LHCN-M2 (cell line): ENCODE measurements around the gene ZNF629. TPM values are rescaled to one million over a fixed set of nuclear protein-coding genes. Genes with fewer than 3 reads are reported as not detected.

ENCODE experiments used
- DNase-seq: peaks from one replicate; pipeline ENCODE4 v3.0.0-alpha.2; 2012; ENCODE audit warnings: low read depth
- total RNA-seq: library from RNA; depleted of rRNA; stranded (reverse); fragments of >200 nt; gene quantifications from 2 replicates; pipeline ENCODE4 v1.2.3, GENCODE V29; 2014

Gene ZNF629
- total RNA-seq, 1 experiment from 2014 or later, result 20.8 TPM

DNA sequence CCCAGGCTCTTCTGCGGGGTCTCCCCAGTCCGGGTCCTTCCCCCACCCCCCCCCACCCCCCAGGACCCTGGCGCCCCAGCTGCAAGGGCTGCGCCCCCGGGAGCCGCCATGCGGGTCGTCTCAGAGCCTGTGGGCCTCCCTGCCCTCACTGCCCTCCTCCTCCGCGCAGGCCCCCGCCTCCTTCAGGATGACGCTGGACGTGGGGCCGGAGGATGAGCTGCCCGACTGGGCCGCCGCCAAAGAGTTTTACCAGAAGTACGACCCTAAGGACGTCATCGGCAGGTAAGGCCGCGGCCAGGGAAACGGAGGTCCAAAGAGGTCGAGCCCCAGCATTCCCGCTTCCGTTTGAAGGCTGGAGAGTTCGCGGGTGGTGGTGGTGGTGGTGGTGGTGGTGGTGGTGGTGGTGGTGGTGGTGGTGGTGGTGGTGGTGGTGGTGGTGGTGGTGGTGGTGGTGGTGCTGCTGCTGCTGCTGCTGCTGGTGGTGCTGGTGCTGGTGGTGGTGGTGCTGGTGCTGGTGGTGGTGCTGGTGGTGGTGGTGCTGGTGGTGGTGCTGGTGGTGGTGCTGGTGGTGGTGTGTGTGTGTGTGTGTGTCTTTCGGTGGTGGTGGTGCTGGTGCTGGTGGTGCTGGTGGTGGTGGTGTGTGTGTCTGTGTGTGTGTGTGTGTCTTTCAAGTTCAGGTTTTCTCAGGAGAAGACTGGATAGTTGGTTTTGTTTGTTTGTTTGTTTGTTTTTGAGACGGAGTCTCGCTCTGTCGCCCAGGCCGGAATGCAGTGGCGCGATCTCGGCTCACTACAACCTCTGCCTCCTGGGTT, 38.2 kb downstream of the ZNF629 start:
- DNase-seq, result peak; percentile 34

DNA sequence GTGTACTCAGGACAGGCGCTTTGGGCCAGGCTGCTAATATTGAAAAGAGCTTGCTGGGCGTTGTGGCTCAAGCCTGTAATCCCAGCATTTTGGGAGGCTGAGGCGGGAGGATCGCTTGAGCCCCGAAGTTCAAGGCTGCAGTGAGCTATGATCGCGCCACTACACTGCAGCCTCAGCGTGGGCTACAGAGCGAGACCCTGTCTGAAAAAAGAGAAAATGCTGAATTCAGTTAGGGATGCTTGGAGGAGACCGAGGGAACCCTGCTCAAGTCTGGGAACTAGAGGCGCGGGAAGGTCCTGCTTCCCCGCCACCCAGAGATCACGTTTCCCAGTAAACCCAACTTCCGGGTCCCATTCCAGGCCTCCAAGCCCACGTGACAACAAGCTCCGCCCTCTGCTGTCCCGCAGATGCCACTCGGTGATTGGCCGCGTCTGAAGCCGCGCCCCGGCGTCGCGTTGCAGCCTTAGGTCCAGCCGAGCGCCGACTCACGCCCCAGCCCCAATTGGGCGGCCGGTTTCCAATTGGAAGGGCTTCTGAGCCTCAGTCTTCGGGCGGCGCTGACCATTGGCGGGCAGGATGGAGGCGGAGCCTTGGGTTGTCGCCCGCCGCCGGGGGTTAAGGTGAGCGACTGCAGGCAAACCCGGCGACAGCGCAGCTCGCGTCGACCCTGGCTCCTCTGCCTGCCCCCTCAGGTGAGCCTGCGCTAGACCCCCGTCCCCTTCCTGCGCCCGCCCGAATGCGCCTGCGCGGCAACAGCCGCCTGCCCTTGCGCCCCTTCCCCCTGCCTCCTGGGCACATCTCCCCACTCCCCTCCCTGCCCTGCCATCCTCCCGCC, 39.0 kb downstream of the ZNF629 start, which contains the start of gene PHKG2:
Gene PHKG2 (plus strand): TSS at position 627 of the 835 bp plus-strand sequence. CDS start 396 bp downstream, outside the sequence.
- peak; percentile 98 for DNase-seq

DNA sequence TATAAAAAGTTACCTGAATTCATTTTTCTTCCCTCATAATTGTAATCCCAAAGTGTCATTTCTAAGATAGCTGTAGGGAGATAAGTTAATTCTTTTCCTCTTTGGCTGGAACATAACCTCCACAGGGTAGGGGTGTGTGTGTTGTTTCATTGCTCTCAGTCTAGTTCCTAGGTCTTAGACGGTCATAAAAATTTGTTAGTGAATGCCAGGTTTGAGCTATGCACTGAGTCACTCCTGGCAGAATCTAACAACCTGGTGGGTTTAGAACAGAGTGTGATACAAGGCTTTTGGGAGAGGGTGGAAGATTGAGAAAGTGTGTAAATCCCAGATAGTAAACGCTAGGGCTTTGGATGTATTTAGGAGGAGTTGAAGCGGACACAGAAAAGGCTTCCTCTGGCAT, 39.7 kb downstream of the ZNF629 start:
- DNase-seq, result no peak

DNA sequence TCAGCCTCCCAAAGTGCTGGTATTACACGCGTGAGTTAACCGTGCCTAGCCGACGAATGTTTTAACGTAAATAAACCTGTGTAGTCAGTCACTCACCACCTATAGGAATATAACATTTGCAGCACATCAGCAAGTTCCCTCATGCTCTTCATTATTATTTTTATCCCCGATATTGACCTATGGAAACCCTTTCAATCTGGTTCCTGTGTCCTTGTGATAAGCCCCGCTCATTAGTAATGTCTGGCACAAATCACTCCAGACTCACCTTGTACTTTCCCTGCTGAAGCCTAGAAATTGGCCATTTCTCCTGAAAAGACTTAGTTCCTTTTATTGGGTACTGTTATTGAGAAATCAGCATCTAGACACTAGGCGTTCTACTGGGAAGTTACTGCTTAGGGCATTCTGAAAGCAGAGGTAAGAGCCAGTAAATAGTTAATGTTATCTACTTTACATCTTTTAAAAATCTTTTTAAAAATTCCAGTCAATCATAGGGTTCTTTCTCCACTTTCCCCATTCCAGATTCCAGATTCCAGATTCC, 40.3 kb downstream of the ZNF629 start:
- DNase-seq, result no peak

DNA sequence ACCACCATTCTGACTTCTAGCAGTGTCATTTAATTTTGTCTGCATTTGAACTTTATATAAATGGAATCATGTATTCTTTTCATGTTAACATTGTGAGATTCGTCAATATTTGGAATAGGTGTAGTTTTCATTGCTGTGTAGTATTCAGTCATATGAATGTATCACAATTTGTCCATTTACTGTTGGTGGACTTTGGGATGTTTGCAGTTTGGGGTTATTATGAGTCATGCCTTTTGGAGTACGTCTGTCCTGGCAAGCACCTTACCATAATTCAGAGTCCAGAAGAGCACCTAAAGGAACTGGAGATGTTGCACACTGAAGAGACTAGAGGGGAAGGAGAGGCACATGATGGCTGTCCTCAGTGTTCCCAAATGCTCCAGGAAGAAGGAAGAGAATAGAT, 41.9 kb downstream of the ZNF629 start:
- DNase-seq, result no peak

DNA sequence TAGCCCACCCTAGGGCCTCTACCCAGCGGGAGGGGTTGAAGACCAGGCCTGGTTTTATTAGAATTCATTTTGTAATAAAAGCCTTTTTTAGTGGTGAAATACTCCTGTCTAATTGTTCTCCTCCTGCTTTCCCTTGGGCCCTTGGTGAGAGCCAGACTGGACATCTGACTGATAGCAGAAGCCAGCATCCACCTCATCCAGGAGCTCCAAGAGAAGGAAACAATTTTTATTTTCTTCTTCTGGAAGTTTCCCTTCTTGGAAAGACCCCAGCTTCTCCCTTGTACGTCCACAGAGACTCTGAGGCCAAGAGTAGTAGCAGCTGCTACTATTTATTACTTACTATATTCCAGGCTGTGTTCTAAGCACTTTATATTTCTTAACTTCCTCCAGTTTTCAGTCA, 42.8 kb downstream of the ZNF629 start:
- DNase-seq, result no peak

DNA sequence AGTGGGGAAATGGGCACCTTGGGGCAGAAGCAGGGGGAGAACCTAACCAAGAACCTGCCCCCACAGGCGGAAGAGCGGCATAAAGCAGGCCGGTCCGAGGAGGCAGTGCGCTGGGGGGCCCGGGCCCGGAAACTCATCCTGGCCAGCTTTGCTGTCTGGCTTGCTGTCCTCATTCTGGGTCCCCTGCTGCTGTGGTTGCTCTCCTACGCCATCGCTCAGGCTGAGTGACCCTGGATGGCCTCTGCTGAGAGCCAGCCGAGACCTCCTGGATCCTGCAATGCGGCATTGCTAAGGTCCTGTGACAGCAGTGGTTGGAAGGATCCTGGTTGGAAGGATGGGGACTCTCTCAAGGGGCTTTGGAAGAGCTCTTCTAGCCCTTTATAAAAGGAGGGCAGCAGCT, 43.3 kb downstream of the ZNF629 start:
- DNase-seq, result no peak

DNA sequence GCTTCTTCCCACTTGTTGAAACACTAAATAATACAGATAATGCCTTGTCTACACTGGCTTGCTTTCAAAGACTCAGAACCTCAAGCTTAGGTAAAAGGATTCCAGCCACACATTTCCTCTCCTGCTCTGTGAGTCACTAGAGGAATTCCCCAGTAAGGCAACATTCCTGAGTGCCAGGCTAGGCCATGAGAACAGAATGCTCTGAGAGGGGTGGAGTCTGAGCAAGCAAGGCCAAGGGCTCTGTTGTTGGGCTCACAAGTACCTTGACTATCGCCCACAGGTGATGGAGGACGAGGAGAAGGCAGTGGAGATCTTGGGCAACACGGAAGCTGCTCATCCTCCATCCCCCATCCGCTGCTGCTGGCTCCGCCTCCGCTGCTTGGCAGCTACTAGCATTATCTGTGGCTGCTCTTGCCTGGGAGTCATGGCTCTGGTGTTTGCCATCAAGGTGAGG, 45.5 kb downstream of the ZNF629 start:
- DNase-seq, result peak; percentile 84

DNA sequence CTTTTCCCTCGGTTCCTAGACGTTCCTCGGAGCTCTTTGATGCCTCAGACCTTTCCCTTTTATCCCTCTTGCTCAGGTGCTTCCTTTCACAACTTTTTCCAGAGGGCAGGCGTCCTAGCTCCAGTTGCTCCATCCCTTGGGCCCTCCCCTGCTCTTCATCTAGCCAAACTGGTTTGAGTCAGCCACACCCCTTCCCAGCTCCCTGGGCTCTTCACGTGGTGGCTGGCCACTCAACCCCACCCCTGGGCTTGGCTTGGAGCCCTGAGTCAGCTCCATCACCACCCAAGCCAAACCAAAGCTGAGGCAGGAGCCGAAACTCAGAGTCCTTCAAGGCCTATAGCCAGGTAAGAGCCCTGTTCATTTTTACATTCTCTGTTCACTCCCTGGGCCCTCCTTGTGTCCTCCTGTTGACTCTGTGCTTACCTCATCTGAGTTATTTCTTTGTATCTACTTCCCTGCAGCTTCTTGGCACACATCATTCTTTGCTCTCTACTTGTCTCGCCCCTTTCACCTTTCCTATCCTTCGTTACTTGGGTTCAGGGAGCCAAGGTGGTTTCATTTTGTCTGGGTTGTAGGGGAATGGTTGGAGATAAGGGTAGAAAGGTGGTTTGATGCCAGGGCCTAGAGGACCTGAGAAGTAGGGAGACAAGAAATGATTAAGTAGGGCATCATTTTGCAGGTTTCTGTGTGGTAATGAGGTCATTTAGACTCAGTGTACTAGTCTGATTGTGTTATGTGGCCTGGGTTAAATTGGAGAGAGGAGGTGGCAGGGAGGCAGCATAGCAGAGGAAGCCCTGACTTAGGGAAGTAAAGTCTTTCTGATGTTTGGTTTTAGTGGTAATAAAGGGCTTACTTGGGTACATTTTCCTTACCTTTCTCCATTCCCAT, 46.4 kb downstream of the ZNF629 start:
- DNase-seq, result peak; percentile 82

DNA sequence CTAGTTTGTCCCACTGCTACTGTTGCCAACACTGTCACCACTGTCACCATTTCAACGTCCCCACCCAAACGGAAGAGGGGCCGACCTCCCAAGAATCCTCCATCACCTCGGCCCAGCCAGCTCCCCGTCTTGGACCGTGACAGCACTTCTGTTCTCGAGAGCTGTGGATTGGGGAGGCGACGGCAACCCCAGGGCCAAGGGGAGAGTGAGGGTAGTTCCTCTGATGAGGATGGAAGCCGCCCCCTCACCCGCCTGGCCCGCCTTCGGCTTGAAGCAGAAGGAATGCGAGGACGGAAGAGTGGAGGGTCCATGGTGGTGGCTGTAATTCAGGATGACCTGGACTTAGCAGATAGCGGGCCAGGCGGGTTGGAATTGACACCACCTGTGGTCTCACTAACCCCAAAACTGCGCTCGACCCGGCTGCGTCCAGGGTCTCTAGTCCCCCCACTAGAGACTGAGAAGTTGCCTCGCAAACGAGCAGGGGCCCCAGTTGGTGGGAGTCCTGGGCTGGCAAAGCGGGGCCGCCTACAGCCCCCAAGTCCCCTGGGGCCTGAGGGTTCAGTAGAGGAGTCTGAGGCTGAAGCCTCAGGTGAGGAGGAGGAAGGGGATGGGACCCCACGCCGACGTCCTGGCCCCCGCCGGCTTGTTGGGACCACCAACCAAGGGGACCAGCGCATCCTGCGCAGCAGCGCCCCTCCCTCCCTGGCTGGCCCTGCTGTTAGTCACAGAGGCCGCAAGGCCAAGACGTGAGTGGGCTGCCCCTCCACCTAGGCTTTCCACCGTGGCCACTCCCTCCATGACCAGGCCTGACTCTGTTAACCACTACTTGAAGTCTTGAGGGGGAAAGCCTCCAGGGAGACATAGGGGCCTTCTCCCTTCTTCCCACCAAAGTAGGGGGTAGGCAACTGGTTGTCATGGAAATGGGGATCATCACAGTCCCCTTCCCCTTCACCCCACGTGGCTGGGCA, 47.7 kb downstream of the ZNF629 start:
- no peak for DNase-seq

DNA sequence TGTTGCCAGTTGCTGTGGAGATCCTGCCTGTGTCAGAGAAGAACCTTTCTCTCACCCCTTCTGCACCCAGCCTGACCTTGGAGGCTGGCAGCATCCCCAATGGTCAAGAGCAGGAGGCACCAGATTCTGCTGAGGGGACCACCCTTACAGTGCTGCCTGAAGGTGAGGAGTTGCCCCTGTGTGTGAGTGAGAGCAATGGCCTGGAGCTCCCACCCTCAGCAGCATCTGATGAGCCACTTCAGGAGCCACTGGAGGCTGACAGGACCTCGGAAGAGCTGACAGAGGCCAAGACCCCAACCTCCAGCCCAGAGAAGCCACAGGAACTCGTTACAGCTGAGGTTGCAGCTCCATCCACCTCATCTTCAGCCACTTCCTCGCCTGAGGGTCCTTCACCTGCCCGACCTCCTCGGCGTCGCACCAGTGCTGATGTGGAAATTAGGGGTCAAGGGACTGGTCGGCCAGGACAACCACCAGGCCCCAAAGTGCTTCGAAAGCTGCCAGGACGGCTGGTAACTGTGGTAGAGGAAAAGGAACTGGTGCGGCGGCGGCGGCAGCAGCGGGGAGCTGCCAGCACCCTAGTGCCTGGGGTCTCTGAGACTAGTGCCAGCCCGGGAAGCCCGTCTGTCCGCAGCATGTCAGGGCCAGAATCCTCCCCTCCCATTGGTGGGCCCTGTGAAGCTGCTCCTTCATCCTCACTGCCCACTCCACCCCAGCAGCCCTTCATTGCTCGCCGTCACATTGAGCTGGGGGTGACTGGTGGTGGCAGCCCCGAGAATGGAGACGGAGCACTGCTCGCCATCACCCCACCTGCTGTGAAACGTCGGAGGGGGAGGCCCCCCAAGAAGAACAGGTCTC, 49.0 kb downstream of the ZNF629 start:
- DNase-seq, result no peak

DNA sequence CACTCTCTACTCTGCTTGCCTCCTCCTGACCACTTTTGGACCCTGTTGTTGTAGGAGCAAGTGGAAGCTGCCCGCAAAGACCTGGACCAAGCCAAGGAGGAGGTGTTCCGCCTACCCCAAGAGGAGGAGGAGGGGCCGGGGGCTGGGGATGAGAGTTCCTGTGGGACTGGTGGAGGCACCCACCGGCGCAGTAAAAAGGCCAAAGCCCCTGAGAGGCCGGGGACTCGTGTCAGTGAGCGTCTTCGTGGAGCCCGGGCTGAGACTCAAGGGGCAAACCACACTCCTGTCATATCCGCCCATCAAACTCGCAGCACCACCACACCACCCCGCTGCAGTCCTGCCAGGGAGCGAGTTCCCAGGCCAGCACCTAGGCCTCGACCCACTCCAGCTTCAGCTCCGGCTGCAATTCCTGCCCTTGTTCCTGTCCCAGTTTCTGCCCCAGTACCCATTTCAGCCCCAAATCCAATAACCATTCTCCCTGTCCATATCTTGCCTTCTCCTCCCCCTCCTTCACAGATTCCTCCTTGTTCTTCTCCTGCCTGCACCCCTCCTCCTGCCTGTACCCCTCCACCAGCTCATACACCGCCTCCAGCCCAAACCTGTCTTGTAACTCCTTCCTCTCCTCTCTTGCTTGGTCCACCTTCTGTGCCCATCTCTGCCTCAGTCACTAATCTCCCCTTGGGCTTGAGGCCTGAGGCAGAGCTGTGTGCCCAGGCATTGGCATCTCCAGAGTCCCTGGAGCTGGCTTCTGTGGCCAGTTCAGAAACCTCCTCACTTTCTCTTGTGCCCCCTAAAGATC, 49.8 kb downstream of the ZNF629 start:
- DNase-seq, result no peak

DNA sequence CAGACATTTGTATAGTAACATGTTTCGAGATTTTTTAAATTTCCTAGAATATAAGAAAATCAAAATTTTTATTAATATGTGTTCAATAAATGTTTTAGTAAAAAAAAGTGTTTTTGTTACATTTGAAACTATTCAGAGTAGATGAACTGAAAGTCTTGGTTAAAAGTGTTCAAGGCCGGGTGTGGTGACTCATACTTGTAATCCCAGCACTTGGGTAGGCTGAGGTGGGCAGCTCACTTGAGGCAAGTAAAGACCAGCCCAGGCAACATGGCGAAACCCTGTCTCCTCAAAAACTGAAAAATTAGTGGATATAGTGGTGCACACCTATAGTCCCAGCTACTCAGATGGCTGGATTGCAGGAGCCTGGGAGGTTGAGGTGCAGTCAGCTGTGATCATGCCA, 55.6 kb downstream of the ZNF629 start:
- no peak for DNase-seq

DNA sequence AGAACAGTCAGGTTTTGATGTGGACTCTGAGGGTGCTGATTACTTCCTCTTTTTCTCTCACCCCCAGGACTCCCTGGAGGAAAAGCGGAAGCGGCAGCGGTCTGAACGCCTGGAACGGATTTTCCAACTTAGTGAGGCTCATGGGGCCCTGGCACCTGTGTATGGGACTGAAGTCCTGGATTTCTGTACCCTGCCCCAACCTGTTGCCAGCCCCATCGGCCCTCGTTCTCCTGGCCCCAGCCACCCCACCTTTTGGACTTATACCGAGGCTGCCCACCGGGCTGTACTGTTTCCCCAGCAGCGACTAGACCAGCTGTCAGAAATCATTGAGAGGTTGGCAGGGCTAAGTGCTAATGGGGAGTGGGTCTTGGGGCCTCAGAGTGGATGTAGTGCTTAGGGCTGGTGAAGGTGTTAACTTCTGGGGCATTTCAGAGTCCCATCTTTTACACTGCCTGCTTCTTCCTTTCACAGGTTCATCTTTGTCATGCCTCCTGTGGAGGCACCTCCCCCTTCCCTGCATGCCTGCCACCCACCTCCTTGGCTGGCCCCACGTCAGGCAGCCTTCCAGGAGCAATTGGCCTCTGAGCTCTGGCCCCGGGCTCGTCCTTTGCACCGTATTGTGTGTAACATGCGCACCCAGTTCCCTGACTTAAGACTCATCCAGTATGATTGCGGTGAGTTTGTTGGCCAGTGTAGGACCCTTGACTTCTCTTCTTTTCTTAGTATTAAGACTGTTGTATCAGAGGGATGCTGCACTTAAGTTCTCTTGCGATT, 57.9 kb downstream of the ZNF629 start:
- DNase-seq, result no peak
